Stimulated activated CD4-positive, alpha-beta T cell treated with anti-CD3 and anti-CD28 coated beads, TNF-alpha, amount 100 ng/mL, for 24 hours (primary cell): ENCODE results near the gene BHLHE41.

Experiments used
- DNase-seq, 3 experiments: peaks; one replicate each; pipeline ENCODE4 v3.0.0-alpha.2; 2020; ENCODE audit warnings: low read depth in 3 of 3

The BHLHE41 gene

DNA sequence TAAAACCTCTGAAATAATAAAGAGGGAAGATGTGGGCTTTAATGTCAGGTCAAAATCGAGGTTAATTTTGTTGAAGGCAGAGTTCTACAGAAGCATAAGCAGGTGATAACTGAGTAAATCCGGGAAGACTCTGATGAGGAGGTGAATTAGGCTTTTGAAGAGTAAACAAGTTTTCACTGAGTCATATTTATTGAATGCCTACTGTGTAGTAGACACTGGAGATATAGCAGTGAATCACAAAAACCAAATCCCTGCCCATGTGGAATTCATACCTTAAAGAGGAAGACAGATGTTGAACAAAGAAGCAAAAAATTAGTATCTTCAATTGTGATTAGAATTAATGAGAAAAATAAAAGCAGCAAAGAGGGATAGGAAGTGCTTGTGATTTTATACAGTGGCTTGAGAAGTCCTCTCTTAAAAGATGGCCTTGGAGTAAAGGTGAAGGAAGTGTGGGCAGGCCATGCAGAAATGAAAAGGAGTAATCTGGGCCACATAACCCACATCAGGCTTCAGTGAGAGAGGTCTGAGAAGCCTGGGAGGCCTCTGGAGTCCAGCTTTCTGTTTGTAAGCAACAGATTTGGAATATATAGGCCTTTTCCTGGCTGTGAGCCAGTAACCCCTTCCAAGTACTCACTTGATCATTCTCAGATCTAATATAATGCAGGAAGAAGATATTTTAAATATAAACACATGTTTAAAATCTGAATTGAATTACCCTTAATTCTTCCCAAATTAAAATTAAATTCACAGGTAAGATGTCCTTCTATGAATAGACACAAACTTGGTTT is 46.7 kb downstream of the BHLHE41 start:
- no peak for DNase-seq
